HL-60/S4 (cell line): Measurements from ENCODE around the gene HIVEP1.

ENCODE experiments used
- in situ Hi-C: fragments of 300-500 bp; cut with MboI; formaldehyde crosslinking; loops from 2 replicates; pipeline ENCODE4 v1.14.3; 2022; ENCODE audit warnings: low sequenced_read_pairs

Gene HIVEP1

GRCh38 chr6:12017263-12017662, 5.2 kb downstream of the HIVEP1 start:
- in situ Hi-C loops = no loop called here

- in situ Hi-C loops = no loop called here
These were observed 5.8 kb downstream of the HIVEP1 start for GRCh38 chr6:12017876-12018401.

- in situ Hi-C loops = no loop called here
These were observed 8.2 kb downstream of the HIVEP1 start for GRCh38 chr6:12020187-12020791.

GRCh38 chr6:12022481-12022880, 10.4 kb downstream of the HIVEP1 start:
- in situ Hi-C loops = no loop called here

GRCh38 chr6:12022953-12023388, 10.9 kb downstream of the HIVEP1 start:
- in situ Hi-C loops = no loop called here

- in situ Hi-C loops = no loop called here
These were observed 12.1 kb downstream of the HIVEP1 start for GRCh38 chr6:12024216-12024615.

- in situ Hi-C loops = no loop called here
These were observed 12.8 kb downstream of the HIVEP1 start for GRCh38 chr6:12024699-12025434.

- in situ Hi-C loops = no loop called here
These were observed 14.0 kb downstream of the HIVEP1 start for GRCh38 chr6:12026120-12026519.

GRCh38 chr6:12026833-12027232, 14.7 kb downstream of the HIVEP1 start:
- in situ Hi-C loops = no loop called here

- in situ Hi-C loops = no loop called here
These were observed 16.1 kb downstream of the HIVEP1 start for GRCh38 chr6:12028213-12028612.

- in situ Hi-C loops = no loop called here
These were observed 18.0 kb downstream of the HIVEP1 start for GRCh38 chr6:12029979-12030737.

- in situ Hi-C loops = no loop called here
These were observed 19.0 kb downstream of the HIVEP1 start for GRCh38 chr6:12030993-12031550.

GRCh38 chr6:12032783-12033573, 20.9 kb downstream of the HIVEP1 start:
- in situ Hi-C loops = no loop called here

GRCh38 chr6:12033770-12034169, 21.7 kb downstream of the HIVEP1 start:
- in situ Hi-C loops = no loop called here

GRCh38 chr6:12034349-12034748, 22.2 kb downstream of the HIVEP1 start:
- in situ Hi-C loops = no loop called here

- in situ Hi-C loops = no loop called here
These were observed 22.7 kb downstream of the HIVEP1 start for GRCh38 chr6:12034837-12035236.

GRCh38 chr6:12036766-12037165, 24.7 kb downstream of the HIVEP1 start:
- in situ Hi-C loops = no loop called here

- in situ Hi-C loops = no loop called here
These were observed 25.7 kb downstream of the HIVEP1 start for GRCh38 chr6:12037798-12038197.

GRCh38 chr6:12039540-12040459, 27.7 kb downstream of the HIVEP1 start:
- in situ Hi-C loops = no loop called here
